Occipital lobe (tissue), 2 donors: ENCODE data around the gene ZNF496. TPM values are rescaled to one million over a fixed set of nuclear protein-coding genes. Genes with fewer than 3 reads are reported as not detected.

Experiments used
- DNase-seq: peaks from one replicate; lab custom pipeline; 2025; lab: John Stamatoyannopoulos, UW
- total RNA-seq: library from RNA; depleted of rRNA; stranded (reverse); fragments of >200 nt; gene quantifications from one replicate; pipeline ENCODE4 v1.2.3, GENCODE V29; 2014

ZNF496 gene
- total RNA-seq, 1 donor from 2014 or later: 18.6 TPM

- no peak for DNase-seq
Measured at GRCh38 chr1:247328311-247328710, 3.4 kb downstream of the ZNF496 start.

- no peak for DNase-seq
Measured at GRCh38 chr1:247326411-247327130, 5.1 kb downstream of the ZNF496 start.

GRCh38 chr1:247324923-247325322, 6.7 kb downstream of the ZNF496 start:
- no peak for DNase-seq

- no peak for DNase-seq
Measured at GRCh38 chr1:247324204-247324787, 7.4 kb downstream of the ZNF496 start.

- no peak for DNase-seq
Measured at GRCh38 chr1:247322849-247323586, 8.6 kb downstream of the ZNF496 start.

- DNase-seq: no peak
Measured at GRCh38 chr1:247322442-247322841, 9.2 kb downstream of the ZNF496 start.

- no peak for DNase-seq
Measured at GRCh38 chr1:247317702-247318101, 14.0 kb downstream of the ZNF496 start.

GRCh38 chr1:247316590-247317197, 15.0 kb downstream of the ZNF496 start:
- no peak for DNase-seq

GRCh38 chr1:247304031-247304430, 27.6 kb downstream of the ZNF496 start:
- DNase-seq: no peak

GRCh38 chr1:247303216-247303615, 28.5 kb downstream of the ZNF496 start:
- DNase-seq: no peak

- DNase-seq: no peak
Measured at GRCh38 chr1:247301176-247301540, 30.5 kb downstream of the ZNF496 start.

GRCh38 chr1:247300491-247301175, 31.0 kb downstream of the ZNF496 start:
- no peak for DNase-seq

GRCh38 chr1:247299723-247300381, 31.8 kb downstream of the ZNF496 start:
- no peak for DNase-seq

- no peak for DNase-seq
Measured at GRCh38 chr1:247298701-247299100, 33.0 kb downstream of the ZNF496 start.

GRCh38 chr1:247298124-247298481, 33.6 kb downstream of the ZNF496 start:
- DNase-seq: no peak

- DNase-seq: no peak
Measured at GRCh38 chr1:247297263-247298123, 34.2 kb downstream of the ZNF496 start.

GRCh38 chr1:247296599-247297180, 35.0 kb downstream of the ZNF496 start:
- DNase-seq: no peak

GRCh38 chr1:247295746-247296145, 35.9 kb downstream of the ZNF496 start:
- DNase-seq: no peak

- DNase-seq: no peak
Measured at GRCh38 chr1:247295274-247295684, 36.4 kb downstream of the ZNF496 start.

- DNase-seq: no peak
Measured at GRCh38 chr1:247294282-247294681, 37.4 kb downstream of the ZNF496 start.
